GM19455 (cell line): ENCODE results near the gene TH.
"Not testable (repeated sequence)": the region's sequence is repeated elsewhere in the genome, so short reads cannot be mapped to it uniquely, and the experiment has no call there.

Experiments used
- ATAC-seq: cut with Tn5 transposase; IDR thresholded peaks from one replicate; pipeline ENCODE4 v1.9.1; 2021; ENCODE audit not compliant: unreplicated experiment

TH gene

GRCh38 chr11:2132246-2132645 lies 39.4 kb downstream of the TH start:
- ATAC-seq: no peak

DNA sequence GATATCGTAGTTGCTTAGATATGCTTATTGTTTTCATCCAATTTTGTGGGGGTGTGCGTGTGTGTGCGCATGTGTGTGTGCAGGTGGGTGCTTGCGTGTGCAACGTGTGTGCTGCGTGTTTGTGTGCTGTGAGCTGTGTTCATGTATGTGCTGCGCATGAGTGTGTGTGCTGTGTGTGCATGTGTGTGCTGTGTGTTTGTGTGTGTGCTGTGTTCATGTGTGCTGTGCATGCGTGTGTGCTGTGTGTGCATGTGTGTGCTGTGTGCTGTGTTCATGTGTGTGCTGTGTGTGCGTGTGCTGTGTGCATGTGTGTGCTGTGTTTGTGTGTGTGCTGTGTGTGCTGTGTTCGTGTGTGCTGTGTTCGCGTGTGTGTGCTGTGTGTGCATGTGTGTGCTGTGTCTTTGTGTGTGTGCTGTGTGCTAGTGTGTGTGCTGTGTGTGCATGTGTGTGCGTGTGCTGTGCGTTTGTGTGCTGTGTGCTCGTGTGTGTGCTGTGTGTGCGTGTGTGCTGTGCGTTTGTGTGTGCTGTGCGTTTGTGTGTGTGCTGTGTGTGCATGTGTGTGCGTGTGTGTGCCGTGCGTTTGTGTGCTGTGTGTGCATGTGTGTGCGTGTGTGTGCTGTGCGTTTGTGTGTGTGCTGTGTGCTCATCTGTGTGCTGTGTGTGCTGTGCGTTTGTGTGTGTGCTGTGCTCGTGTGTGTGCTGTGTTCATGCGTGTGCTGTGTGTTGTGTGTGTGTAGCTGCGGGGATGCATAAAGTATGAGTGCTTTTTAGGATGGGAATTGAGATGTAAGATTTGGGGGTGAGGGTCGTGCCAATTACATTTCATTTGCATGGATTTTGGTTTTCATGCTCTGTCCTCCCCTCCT lies 40.0 kb downstream of the TH start:
- no peak for ATAC-seq

DNA sequence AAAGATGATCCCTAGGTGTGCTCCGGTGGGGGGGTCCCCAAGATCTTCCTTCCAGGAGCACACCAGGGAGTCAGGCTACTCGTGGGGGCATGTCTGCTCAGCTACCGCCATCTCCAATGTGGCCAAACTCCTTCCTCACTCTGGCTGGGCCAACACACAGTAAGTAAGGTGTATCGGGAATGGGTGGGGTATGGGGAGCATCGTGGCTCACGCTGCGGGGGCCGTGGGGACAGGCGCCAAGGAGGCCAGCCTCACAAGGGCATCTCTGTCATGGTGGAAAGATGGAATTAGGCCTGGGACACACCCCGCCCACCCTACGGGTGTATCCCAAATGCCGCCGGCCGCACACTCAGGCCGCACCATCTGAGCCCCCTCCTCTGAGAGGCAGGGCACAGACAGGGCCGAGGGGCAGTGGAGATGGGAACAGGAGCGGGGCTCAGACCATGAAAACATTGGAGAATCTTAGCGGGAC lies 40.7 kb downstream of the TH start:
- no peak for ATAC-seq

GRCh38 chr11:2129699-2130366 lies 41.8 kb downstream of the TH start:
- ATAC-seq: no peak

DNA sequence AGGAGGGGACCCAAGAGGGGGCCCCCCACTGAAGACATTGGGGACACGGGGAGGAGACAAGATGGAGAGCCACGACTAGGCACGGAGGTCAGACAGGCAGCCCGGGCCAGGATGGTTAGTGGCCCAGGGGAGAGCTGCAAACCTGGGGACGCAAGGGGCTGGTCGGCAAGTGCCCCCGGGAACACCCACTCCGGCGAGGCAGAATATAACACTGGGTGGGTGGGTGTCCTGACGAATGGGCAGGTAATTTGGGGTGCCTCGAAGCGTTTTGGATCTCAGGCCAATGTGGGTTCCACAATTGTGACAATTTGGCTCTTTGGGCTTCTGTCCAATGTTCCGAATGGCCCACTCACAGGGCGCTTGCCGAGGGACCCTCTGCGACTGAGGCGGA lies 42.3 kb downstream of the TH start:
- ATAC-seq: no peak

GRCh38 chr11:2128511-2129307 lies 42.9 kb downstream of the TH start:
- ATAC-seq: no peak

- no peak for ATAC-seq
Observed at GRCh38 chr11:2128130-2128510, 43.5 kb downstream of the TH start.

GRCh38 chr11:2127482-2128129 lies 44.0 kb downstream of the TH start:
- no peak for ATAC-seq

DNA sequence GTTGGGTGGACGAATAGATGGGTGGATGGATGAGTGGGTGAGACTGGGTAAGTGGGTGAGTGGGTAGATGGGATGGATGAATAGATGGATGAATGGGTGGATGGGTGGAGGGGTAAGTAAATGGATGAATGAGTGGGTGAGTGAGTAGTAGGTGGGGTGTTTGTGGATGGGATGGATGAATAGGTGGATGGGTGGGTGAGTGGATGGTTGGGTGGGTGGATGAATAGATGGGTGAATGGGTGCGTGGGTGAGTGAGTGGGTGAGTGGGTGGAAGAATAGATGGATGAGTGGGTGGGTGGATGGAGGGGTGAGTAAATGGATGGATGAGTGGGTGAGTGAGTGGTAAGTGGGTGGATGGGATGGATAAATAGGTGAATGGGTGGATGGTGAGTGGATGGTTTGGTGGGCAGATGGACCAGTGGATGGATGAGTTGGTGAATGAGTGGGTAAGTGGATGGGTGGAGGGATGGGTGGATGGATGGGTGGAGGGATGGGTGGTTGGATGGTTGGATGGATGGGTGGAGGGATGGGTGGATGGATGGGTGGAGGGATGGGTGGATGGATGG lies 45.0 kb downstream of the TH start:
- no peak for ATAC-seq

- ATAC-seq: not testable (repeated sequence)
Observed at GRCh38 chr11:2124736-2125484, 46.7 kb downstream of the TH start.

- no peak for ATAC-seq
Observed at GRCh38 chr11:2123628-2123960, 48.0 kb downstream of the TH start.

- ATAC-seq: no peak
Observed at GRCh38 chr11:2122907-2123627, 48.5 kb downstream of the TH start.

GRCh38 chr11:2122222-2122906 lies 49.3 kb downstream of the TH start:
- no peak for ATAC-seq

DNA sequence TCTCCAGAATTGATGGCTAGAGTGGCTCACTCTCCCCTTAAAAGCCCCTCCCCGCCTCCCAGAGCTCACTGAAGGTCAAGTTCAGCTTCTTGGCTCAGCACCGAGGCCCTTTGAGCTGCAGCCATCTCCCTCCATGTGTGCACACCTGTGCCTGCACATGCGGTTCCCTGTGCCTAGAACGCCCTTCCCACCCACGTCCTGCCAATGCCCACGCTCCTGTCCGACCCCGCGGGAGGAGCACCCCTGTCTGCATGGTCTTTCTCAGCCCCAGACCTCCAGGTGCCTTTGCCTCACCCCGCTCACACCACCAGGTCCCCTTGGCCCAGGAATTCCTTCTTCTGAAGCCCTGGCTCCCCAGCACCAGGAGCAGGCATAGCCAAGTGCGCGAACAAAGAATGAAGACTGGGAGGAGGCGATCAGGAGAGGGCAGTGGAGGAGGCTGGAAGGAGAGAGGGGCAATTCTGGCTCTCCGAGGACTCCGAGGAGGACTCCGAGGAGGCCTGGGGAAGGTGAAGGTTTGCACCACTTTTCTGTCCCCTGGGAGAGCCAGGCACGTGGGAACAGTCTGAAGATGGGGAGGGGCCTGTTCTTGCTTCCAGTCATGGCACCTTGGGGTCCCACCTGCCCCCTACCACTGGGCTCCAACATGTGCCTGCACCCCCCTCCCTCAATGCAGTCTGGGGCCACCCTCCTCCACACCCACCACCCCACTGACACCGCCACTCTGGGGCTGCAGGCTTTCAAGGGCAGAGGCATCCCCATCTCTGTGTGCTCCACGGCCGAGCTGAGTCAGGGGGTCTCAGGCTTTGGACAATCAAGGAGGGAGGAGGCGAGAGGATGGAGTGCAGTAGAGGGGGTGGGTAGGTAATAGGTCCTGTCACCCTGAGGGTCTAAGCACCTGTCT lies 50.1 kb downstream of the TH start:
- ATAC-seq: no peak

GRCh38 chr11:2120359-2121100 lies 51.1 kb downstream of the TH start:
- ATAC-seq: no peak

GRCh38 chr11:2118677-2119076 lies 52.9 kb downstream of the TH start:
- ATAC-seq: no peak

DNA sequence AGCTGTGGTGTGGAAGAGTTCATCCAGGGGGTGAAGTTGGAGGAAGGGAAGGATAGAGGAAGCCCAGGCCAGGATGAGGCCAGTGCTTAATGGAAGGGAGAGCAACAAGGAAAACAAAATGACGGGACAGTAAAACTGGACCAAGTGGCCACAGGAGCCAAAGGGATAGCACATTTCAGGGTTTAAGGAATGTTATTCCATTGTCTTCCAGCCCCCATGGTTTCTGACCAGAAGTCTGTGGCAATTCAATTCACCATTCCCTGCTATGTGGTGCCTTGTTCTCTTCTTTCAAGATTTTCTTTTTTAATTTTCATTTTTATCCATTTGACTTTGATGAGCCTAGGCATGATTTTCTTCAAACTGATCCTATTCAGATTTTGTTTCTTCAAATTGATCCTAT lies 54.9 kb downstream of the TH start:
- no peak for ATAC-seq
